Calu3 (cell line): ENCODE measurements around the gene TOM1L2. TPM values are rescaled to one million over a fixed set of nuclear protein-coding genes. Genes with fewer than 3 reads are reported as not detected.
A peak's percentile ranks its signal among the peaks of the same experiment; 100 is the strongest.

Experiments
- BruUV-seq: library from RNA; stranded (reverse); fragments of 400-500 nt; replicated peaks from 2 replicates; lab custom pipeline; 2021; lab: Mats Ljungman, UMichigan
- CTCF ChIA-PET: fragments of 300-600 bp; sonication (Branson Sonifier 250); formaldehyde crosslinking; loops from one replicate; lab custom pipeline; 2022; ENCODE audit warnings: antibody characterized with exemption; lab: Charles Lee
- DNase-seq: peaks from one replicate; pipeline ENCODE4 v3.0.0; 2022
- H3K27ac Mint-ChIP-seq: one replicate; pipeline ENCODE4 v1.8.0; 2022; ENCODE audit warnings: mixed read lengths; ENCODE audit not compliant: unreplicated experiment
- H3K27me3 Mint-ChIP-seq: one replicate; pipeline ENCODE4 v1.8.0; 2022; ENCODE audit warnings: mixed read lengths; ENCODE audit not compliant: unreplicated experiment
- H3K36me3 Mint-ChIP-seq: one replicate; pipeline ENCODE4 v1.8.0; 2022; ENCODE audit warnings: mild to moderate bottlenecking, moderate library complexity, mixed read lengths; ENCODE audit not compliant: insufficient read depth, unreplicated experiment
- H3K4me1 Mint-ChIP-seq: one replicate; pipeline ENCODE4 v1.8.0; 2022; ENCODE audit warnings: mild to moderate bottlenecking, low read depth, mixed read lengths; ENCODE audit not compliant: unreplicated experiment
- H3K4me3 Mint-ChIP-seq: one replicate; pipeline ENCODE4 v1.8.0; 2022; ENCODE audit warnings: mild to moderate bottlenecking, low read depth, moderate library complexity, mixed read lengths; ENCODE audit not compliant: unreplicated experiment
- H3K9me3 Mint-ChIP-seq: one replicate; pipeline ENCODE4 v1.8.0; 2022; ENCODE audit warnings: low read depth, mixed read lengths; ENCODE audit not compliant: unreplicated experiment
- intact Hi-C: fragments of 100-400 bp; cut with micrococcal nuclease; formaldehyde crosslinking; loops from one replicate; pipeline ENCODE4 v1.10.0; 2022; ENCODE audit not compliant: unreplicated experiment
- total RNA-seq: library from RNA; stranded (reverse); gene quantifications from 2 replicates; pipeline ENCODE4 v1.2.3, GENCODE V29; 2022
- TF ChIP-seq, protein P1 (sequence below): fragments of 200-600 bp; IDR thresholded peaks from one replicate; pipeline ENCODE4 v1.8.0; 2022; ENCODE audit warnings: antibody characterized with exemption; ENCODE audit not compliant: unreplicated experiment

TOM1L2 gene
- total RNA-seq, 1 experiment from 2014 or later = 20.1 TPM

DNA sequence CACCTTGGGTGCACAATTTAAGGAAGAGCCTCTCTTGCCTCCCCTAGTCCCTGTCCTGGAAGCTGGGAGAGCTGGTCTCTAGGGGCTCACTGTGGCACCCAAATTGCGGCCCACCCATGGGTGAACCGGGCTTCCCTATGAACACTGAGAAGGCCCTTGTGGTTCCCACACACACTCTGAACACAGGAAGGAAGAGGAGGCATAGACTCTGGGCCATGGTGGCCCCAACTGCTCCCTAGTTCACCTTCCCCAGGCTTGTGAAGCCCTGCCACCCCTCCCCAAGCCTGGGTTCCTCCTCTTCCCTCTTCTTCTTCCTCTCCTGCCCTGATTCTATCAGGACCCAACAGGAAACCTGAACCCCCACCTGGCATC, 145.9 kb downstream of the TOM1L2 start:
- Mint-ChIP-seq H3K36me3 (peaks cover 61% of the 10 kb centered on the region), H3K27ac (peak overlapping the region; percentile 84), H3K9me3 (no peaks in the 10 kb centered on the region), H3K4me1 (peaks cover 47% of the 10 kb centered on the region), H3K4me3 (no peak overlapping the region), H3K27me3 (no peaks in the 10 kb centered on the region)
- CTCF ChIA-PET = interaction anchor here (0.6 to 0.7 kb wide), 3 partner anchors 14 to 146 kb away, joined by 3 to 4 read pairs (median 3); no protein-coding TSS in a partner anchor
- DNase-seq = no peak
- TF ChIP-seq, protein P1, sequence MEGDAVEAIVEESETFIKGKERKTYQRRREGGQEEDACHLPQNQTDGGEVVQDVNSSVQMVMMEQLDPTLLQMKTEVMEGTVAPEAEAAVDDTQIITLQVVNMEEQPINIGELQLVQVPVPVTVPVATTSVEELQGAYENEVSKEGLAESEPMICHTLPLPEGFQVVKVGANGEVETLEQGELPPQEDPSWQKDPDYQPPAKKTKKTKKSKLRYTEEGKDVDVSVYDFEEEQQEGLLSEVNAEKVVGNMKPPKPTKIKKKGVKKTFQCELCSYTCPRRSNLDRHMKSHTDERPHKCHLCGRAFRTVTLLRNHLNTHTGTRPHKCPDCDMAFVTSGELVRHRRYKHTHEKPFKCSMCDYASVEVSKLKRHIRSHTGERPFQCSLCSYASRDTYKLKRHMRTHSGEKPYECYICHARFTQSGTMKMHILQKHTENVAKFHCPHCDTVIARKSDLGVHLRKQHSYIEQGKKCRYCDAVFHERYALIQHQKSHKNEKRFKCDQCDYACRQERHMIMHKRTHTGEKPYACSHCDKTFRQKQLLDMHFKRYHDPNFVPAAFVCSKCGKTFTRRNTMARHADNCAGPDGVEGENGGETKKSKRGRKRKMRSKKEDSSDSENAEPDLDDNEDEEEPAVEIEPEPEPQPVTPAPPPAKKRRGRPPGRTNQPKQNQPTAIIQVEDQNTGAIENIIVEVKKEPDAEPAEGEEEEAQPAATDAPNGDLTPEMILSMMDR = no peak
- BruUV-seq = no TSS peak
- intact Hi-C loops = no loop called here

DNA sequence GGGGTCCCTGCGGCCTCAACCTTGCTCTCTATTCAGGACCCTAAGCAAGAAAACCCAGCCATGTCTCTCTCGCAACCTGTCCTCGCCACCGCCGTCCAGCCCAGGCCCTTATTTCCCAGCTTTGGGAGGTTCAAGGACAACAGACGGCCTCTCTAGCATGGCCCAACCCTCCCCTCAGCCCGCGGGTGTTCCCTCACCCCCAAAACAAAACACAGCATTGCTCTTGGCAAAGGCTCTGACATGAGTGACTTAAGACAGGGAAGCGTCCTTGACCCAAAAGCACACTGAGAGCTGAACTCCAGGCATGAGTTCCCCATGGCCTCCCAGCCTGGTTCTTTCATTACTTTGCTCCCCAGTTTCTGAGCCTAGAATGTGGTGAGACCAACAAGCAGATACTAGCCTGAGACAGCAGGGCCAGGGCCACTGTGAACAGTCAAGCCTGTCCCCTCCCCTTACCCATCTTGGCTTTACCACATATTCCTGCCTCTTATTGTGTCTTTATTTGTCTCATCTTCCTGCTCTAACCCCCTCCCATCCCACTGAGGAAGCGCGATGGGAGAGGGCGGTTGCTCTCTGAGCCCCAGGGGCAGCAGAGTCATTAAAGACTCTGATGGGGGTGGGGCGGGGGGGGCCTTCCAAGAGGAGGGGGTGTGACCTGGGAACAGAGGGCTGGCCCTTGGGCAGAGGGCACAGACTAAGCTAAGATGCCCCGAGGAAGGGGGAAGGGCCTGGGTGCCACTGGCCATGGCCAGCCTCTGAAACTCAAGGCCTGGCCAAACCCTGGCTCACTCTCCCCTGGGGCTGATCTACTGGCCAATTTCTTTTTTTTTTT, 147.2 kb downstream of the TOM1L2 start:
- Mint-ChIP-seq H3K27ac (no peak overlapping the region), H3K27me3 (no peaks in the 10 kb centered on the region), H3K4me3 (no peak overlapping the region), H3K4me1 (peaks cover 52% of the 10 kb centered on the region), H3K36me3 (peaks cover 66% of the 10 kb centered on the region), H3K9me3 (no peaks in the 10 kb centered on the region)
- no peak for DNase-seq
- intact Hi-C loops = no loop called here
- TF ChIP-seq, protein P1 = no peak
- BruUV-seq = no TSS peak
- CTCF ChIA-PET = no interaction called here

DNA sequence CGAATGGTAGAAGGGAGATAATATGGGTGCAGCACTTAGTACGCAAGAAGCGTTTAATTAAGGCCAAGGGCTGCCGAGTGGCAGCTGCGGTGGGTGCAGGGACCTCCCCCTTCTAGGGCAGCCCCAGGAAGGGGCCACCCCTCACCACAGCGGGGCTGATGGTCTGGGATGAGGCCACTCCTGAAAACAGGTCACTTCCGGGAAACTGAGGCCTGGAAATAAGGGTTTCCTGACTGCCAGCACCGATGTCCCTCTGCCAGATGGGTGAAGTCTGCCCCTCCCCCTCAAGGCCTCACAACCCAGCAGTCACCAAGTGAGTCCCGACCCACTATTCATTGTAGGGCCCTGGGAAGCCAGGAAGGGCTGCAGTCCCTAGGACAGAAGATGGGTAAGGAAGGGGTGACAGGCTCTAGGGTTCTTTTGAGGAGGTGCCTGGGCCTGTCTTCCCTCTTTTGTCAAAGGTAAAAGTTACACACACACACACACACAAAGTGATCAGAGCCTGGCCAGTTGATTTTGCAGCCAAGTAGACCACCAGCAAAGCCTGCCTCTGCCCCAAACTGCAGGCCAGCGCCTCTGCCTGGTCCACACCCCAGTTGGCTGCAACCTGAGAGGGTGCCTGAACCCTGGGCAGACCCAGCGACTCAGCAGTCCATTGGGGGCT, 147.9 kb downstream of the TOM1L2 start:
- Mint-ChIP-seq H3K36me3 (peaks cover 70% of the 10 kb centered on the region), H3K4me1 (peaks cover 55% of the 10 kb centered on the region), H3K4me3 (peak overlapping the region; percentile 28), H3K27me3 (no peaks in the 10 kb centered on the region), H3K9me3 (no peaks in the 10 kb centered on the region), H3K27ac (no peak overlapping the region)
- intact Hi-C loops = no loop called here
- no TSS peak for BruUV-seq
- CTCF ChIA-PET = no interaction called here
- TF ChIP-seq, protein P1 = no peak
- DNase-seq = no peak

DNA sequence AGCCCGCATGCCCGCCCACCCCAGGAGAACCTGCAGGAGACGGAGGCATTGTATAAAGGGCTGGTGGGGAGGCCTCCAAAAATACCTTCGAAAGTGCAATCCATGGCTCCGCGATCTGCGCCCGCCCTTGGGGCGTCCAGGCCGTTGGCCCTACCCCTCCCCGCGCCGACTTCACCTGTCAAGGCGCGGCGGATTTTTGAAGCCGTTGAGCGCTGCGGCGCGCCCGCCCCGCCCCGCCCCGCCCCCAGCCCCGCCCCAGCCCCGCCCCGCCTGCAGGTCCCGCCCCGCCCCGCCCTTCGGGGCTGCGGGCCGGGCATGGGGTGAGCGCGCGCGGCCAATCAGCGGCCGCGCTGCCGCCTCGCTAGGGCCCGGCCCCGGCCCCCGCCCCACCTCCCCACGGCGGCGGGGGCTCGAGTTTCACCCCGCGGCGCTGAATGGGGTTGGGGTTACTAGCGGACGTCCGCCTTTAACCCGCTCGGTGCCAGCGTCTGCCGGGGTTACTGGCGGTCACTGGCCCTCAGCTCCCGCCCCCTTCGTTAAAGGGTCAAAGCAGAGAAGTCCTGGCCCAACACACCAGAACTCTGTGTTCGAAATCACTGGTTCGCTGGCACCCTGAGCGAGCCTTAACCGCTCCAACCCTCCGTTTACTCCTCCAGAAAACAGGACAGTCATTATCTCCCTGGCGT, 148.6 kb downstream of the TOM1L2 start:
- H3K27me3 Mint-ChIP-seq = no peaks in the 10 kb centered on the region
- H3K4me3 Mint-ChIP-seq = peak overlapping the region; percentile 28
- H3K4me1 Mint-ChIP-seq = peaks cover 58% of the 10 kb centered on the region
- peak; percentile 81 for DNase-seq
- H3K27ac Mint-ChIP-seq = no peak overlapping the region
- no TSS peak for BruUV-seq
- intact Hi-C loops = no loop called here
- CTCF ChIA-PET = no interaction called here
- peaks cover 70% of the 10 kb centered on the region for H3K36me3 Mint-ChIP-seq
- H3K9me3 Mint-ChIP-seq = no peaks in the 10 kb centered on the region
- TF ChIP-seq, protein P1 = no peak
